ENCODE data around the gene PXN. TPM values are rescaled to one million over a fixed set of nuclear protein-coding genes. Genes with fewer than 3 reads are reported as not detected.
"Not testable (repeated sequence)": the region's sequence is repeated elsewhere in the genome, so short reads cannot be mapped to it uniquely, and the experiment has no call there.

PXN gene
- total RNA-seq, 1 donor from 2014 or later = 29.5 TPM

DNA sequence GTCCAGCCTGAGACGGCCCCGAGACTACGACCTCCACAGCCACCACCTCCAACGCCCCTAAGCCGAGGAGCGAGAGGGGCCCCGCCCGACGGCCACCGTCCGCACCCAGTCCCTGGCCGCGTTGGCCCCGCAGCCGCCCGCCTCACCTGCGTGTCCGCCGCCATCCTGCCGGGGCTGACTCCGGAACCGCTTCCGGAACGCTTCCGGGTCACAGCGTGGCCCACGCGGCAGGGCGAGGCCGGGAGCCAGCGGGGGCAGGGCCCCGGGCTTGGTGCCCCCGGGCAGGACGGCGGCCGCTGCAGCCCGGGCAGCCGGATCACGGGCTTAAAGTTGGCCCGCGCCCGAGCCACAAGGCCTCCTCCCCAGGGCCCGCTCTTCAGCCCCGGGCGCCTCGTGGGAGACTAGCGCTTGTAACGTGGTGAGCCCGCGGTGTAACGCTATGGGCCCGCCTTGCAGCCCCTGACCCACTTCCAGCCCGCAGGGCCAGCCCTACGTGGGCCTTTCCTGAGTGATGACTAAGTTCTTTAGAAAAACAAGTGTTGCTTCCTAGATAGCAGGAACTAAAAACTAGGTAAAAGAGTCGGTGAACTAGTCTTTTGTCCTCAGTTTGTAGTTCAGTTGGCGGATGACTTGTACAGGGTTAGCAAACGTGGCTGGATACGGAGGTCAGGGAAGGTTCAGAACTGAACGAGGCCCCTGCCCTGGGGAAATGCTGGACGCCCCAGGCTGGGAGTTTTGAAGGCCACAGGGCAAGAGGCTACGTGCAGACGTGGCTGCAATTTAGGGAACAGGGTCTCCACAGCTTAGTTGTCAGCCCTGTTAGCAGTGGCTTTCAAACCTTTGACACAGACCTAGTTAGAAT is 70.8 kb downstream of the PXN start, which contains the start of gene GCN1:
TSS of gene GCN1 (minus strand) at position 182 of the 862 bp plus-strand sequence. CDS start at position 164, 18 bp downstream.
- FAIRE-seq = no peak
- H3K27me3 ChIP-seq (ENCODE audit: control insufficient read depth, insufficient read depth, low read length) = no peaks in the 10 kb centered on the region
- H3K36me3 ChIP-seq (ENCODE audit: control insufficient read depth, insufficient read depth, low read length) = peaks cover 21% of the 10 kb centered on the region
- TF ChIP-seq, protein P1, sequence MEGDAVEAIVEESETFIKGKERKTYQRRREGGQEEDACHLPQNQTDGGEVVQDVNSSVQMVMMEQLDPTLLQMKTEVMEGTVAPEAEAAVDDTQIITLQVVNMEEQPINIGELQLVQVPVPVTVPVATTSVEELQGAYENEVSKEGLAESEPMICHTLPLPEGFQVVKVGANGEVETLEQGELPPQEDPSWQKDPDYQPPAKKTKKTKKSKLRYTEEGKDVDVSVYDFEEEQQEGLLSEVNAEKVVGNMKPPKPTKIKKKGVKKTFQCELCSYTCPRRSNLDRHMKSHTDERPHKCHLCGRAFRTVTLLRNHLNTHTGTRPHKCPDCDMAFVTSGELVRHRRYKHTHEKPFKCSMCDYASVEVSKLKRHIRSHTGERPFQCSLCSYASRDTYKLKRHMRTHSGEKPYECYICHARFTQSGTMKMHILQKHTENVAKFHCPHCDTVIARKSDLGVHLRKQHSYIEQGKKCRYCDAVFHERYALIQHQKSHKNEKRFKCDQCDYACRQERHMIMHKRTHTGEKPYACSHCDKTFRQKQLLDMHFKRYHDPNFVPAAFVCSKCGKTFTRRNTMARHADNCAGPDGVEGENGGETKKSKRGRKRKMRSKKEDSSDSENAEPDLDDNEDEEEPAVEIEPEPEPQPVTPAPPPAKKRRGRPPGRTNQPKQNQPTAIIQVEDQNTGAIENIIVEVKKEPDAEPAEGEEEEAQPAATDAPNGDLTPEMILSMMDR (IDR thresholded peaks at IDR 0.05; ENCODE audit: insufficient read depth, low read length, severe bottlenecking) = no peak
- peak; percentile 79 for DNase-seq (ENCODE audit: low read depth)
- H3K4me3 ChIP-seq (ENCODE audit: low read depth, low read length) = peak within 1 kb of the TSS; percentile 80

DNA sequence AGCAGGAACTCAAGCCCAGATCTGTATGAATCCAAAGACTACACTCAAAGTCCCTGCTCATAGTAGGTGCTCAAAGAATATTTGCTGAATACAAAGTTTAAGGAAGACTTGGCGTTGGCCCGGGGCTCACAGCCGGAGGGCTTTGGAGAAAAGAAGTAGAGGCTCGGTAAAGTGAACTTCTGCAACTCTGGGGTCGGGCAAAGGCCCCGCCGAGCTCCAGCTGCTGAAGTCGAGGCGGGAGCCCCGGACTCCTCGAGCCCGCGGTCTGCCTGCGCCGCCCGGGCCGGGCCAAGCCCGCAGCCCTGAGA is 71.3 kb downstream of the PXN start:
- H3K4me3 ChIP-seq (ENCODE audit: low read depth, low read length) = peak overlapping the region; percentile 80
- FAIRE-seq = no peak
- peaks cover 19% of the 10 kb centered on the region for H3K36me3 ChIP-seq (ENCODE audit: control insufficient read depth, insufficient read depth, low read length)
- DNase-seq (ENCODE audit: low read depth) = no peak
- H3K27me3 ChIP-seq (ENCODE audit: control insufficient read depth, insufficient read depth, low read length) = no peaks in the 10 kb centered on the region
- TF ChIP-seq, protein P1 (IDR thresholded peaks at IDR 0.05; ENCODE audit: insufficient read depth, low read length, severe bottlenecking) = no peak

DNA sequence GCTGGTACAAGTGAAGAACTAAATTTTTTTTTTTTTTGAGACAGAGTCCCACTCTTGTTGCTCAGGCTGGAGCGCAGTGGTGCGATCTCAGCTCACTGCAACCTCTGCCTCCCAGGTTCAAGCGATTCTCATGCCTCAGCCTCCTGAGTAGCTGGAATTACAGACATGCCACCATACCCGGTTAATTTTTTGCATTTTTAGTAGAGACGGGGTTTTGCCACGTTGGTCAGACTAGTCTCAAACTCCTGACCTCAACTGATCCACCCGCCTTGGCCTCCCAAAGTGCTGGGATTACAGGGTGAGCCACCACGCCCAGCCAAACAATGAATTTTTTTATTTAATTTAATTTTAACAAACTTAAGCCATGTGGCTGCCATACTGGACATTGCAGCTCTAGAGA is 72.2 kb downstream of the PXN start:
- peaks cover 10% of the 10 kb centered on the region for H3K36me3 ChIP-seq (ENCODE audit: control insufficient read depth, insufficient read depth, low read length)
- H3K4me3 ChIP-seq (ENCODE audit: low read depth, low read length); DNase-seq (ENCODE audit: low read depth); FAIRE-seq; H3K27me3 ChIP-seq (ENCODE audit: control insufficient read depth, insufficient read depth, low read length): not testable (repeated sequence)

DNA sequence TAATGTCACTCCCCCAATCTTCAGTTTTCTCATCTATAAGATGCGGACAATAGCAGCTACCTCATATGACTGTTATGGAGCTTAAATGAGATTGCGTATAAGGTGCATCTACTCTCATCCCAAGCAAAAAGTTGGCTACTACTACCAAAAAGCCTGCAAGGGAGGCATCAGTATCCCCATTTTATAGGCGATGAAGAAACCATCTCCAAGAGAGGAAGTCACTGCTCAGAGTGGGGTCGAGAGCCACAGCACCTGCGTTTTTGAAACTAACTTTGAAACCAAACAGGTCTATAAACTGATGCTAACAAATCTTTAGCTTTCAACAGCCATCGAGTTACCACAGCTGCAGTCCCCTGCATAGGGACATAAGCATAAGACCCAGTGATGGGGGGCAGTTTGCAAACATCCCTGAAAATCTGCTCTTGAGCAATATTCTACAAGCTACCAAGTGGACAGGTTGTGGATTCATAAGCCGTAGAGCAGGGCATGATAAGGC is 74.5 kb downstream of the PXN start:
- TF ChIP-seq, protein P1 (IDR thresholded peaks at IDR 0.05; ENCODE audit: insufficient read depth, low read length, severe bottlenecking) = no peak

DNA sequence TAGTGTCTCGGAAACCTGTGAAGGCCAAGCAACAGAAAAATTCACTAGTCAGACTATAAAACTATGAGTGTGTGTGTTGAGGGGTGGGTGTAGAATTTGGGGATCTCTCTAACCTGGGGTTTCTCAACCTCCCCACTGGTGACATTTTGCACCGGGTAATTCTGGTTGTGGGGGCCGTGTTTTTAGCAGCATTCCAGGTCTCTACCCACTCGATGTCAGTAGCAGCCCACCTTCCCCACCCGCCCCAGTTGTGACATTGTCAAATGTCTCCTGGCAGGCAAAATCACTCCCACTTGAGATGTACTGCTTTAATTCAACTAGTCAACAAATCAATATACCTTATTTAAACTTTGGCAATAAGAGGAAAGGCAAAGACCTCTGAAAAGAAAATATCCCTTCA is 75.1 kb downstream of the PXN start:
- FAIRE-seq (no peak), DNase-seq (ENCODE audit: low read depth) (no peak)
- Histone ChIP-seq H3K4me3 (ENCODE audit: low read depth, low read length) (no peak overlapping the region), H3K36me3 (ENCODE audit: control insufficient read depth, insufficient read depth, low read length) (peaks cover 5% of the 10 kb centered on the region), H3K27me3 (ENCODE audit: control insufficient read depth, insufficient read depth, low read length) (no peaks in the 10 kb centered on the region)
- TF ChIP-seq, protein P1 (IDR thresholded peaks at IDR 0.05; ENCODE audit: insufficient read depth, low read length, severe bottlenecking) = no peak

More for the DNA sequence above, 74.5 kb downstream of the PXN start:
- DNase-seq (ENCODE audit: low read depth) (no peak), FAIRE-seq (no peak)
- H3K4me3 ChIP-seq (ENCODE audit: low read depth, low read length) = no peak overlapping the region
- no peaks in the 10 kb centered on the region for H3K27me3 ChIP-seq (ENCODE audit: control insufficient read depth, insufficient read depth, low read length)
- H3K36me3 ChIP-seq (ENCODE audit: control insufficient read depth, insufficient read depth, low read length) = peaks cover 5% of the 10 kb centered on the region

DNA sequence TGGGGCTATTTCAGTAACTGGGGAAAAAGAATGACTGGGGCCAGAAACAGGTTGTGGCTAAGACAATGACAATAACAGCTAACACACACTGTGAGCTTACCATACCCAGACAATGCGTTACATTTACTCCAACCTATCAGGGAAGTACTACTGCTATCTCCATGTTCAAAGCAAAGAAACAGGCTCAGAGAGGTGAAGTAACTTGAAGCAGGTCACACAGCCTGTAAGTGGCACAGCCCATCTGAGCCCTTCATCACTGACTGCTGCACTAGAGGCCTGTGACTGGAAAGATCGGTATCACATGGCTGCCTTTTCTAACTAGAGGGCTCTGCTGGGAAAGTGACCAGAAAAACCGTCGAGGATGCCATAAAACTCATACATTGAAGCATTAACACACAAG is 78.9 kb downstream of the PXN start:
- Histone ChIP-seq H3K27me3 (ENCODE audit: control insufficient read depth, insufficient read depth, low read length) (no peaks in the 10 kb centered on the region), H3K36me3 (ENCODE audit: control insufficient read depth, insufficient read depth, low read length) (peaks cover 10% of the 10 kb centered on the region), H3K4me3 (ENCODE audit: low read depth, low read length) (no peak overlapping the region)
- TF ChIP-seq, protein P1 (IDR thresholded peaks at IDR 0.05; ENCODE audit: insufficient read depth, low read length, severe bottlenecking) = no peak
- FAIRE-seq (no peak), DNase-seq (ENCODE audit: low read depth) (no peak)
